CD4-positive, alpha-beta T cell treated with Interleukin-17A for 1 hour (primary cell): Measurements from ENCODE around the gene HOXC5.

Experiments used
- DNase-seq: peaks from one replicate; pipeline ENCODE4 v3.0.0-alpha.2; 2020

The HOXC5 gene

DNA sequence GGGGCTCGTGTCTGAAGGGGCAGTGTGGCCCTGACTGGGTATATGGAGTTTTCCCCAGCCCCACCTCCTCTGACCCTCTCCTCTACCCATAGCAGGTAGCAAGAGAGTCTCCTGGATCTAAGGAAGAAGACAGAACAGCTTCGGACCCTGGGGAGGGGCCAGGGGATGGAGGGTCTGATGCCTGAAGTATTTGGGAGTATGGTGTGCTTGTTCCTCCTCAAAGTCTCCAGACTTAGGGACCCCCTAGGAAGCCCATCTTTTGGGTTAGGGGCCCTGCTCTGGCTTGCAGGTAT is 24.6 kb upstream of the HOXC5 start:
- no peak for DNase-seq

DNA sequence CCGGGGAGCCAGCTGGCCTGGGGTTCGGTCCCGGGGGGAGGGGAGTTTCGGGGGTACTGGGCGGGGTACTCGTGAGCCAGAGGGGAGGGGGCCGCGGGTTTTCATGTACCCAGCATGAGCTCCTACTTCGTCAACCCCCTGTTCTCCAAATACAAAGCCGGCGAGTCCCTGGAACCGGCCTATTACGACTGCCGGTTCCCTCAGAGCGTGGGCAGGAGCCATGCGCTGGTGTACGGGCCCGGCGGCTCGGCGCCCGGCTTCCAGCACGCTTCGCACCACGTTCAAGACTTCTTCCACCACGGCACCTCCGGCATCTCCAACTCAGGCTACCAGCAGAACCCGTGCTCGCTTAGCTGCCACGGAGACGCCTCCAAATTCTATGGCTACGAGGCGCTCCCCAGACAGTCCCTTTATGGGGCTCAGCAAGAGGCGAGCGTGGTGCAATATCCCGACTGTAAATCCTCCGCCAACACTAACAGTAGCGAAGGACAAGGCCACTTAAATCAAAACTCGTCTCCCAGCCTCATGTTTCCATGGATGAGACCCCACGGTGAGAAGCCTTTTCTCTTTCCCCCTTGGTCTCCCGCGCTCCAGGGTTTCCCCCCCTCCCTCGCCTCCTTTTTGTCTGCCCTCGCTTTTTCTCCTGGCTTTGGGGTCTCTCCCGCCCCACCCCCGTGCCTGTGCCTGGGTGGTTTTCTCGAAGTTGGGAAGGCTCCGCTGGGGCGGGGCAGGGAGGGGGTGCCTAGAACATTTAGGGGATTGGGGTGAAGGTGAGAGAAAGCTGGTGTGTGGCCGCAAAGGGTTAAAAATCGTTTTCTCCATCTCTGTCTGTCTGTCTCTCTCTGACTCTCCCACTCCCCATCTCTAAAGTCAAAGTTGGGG is 23.4 kb upstream of the HOXC5 start:
- DNase-seq, result no peak

DNA sequence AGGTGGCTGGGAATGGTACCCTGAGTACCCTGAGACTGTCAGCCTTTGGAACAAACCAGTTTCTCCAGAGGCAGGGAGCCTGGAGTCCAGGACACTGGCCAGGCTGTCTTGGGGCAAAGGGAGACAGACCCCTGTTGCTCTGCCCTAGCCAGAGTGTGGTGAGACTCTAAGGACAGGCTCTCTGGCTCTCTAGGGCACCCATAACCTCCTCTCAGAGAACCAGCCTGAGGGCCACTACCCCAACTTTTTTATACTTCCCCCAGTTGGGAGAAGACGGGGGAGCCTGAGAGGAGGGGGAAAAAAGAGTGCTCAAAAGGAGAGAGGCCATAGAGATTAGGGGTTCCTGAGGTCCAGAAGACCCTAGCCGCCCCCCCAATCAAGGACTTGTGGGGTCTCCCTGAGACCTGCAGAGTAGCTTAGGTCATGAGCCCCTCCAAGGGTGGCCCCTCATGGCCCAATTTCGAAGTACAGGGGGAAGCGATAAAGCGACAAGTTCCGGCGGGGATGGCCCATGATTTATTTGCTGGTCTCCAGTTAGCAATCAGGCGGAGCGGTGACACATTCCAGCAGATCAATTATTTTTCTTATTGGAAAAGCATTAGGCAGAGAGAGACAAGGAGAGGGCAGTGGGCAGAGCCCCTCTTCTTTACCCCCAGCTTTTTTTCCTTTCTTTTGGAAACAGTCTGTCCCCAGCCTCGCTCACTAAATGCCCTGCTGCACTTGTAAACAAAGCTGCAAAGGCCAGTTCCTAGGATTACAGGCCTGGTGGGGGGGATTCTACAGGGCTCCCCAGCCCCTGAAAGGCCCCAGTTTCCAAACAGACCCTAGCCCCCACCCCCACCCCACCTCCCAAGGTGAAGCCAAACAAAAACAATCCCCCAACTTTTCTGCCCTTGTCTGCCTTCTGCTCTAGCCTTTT is 22.5 kb upstream of the HOXC5 start:
- DNase-seq, result no peak

DNA sequence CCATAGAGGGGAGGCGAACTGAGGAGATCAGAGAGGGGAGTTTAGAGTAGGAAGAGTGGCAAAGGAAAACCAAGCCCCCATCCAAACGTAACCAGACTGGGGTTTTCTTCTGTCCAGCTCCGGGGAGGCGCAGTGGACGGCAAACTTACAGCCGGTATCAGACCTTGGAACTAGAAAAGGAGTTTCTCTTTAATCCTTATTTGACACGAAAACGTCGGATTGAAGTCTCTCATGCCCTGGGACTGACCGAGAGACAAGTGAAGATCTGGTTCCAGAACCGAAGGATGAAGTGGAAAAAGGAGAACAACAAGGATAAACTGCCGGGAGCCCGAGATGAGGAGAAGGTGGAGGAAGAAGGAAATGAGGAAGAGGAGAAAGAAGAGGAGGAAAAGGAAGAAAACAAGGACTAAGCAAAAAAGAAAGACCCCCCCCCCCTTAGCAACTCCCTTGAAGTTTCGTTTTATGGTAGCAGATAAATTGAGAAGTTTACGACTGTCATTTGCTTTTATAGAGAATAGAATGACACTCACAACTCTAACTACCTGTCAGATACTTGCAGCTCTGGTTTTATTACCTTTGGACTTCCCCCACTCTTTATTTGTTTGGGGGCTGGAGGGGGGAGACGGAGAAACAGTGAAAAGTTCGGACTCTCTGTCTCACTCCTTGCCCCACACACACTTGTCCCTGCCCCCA is 21.7 kb upstream of the HOXC5 start:
- DNase-seq, result no peak

DNA sequence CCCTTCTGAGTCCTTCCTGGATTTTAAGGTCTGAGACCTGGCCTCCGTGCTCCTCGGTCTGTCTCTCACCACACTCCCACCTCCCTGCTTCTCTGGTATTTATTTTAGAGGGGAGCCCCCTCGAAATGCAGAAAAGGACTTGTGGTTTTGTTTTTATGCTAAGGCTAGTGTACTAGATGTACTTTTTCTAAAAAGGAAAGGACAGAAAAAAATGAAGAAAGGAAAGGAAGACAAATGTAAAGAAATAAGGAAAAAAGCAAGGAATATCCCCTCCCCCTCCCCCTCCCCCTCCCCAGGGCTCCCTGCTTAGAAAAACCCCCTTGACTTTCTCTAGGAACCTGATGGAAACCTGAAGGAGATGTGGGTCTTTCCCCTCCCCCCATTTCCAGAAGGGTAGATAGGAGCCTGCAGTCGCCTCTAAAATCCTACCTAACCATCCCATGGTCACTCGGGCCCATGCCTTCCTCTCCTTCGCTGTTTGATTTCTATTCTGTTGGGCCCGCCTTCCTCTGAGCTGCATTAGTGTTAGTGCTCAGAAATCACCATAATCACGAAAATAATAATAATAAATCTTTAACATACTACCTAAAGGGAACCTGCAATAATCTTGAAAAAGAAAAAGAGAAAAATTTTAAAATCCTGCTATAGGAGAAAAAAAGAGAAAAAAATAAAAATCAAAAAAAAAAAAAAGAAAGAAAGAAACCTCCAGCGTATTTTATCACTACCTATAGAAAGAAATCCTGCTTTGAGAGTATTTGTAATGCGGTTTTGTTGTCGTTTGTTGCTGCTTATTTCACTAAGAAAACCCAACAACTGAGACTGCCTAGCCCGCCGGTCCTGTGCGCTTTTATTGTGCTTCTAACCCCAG is 21.0 kb upstream of the HOXC5 start:
- DNase-seq, result no peak

DNA sequence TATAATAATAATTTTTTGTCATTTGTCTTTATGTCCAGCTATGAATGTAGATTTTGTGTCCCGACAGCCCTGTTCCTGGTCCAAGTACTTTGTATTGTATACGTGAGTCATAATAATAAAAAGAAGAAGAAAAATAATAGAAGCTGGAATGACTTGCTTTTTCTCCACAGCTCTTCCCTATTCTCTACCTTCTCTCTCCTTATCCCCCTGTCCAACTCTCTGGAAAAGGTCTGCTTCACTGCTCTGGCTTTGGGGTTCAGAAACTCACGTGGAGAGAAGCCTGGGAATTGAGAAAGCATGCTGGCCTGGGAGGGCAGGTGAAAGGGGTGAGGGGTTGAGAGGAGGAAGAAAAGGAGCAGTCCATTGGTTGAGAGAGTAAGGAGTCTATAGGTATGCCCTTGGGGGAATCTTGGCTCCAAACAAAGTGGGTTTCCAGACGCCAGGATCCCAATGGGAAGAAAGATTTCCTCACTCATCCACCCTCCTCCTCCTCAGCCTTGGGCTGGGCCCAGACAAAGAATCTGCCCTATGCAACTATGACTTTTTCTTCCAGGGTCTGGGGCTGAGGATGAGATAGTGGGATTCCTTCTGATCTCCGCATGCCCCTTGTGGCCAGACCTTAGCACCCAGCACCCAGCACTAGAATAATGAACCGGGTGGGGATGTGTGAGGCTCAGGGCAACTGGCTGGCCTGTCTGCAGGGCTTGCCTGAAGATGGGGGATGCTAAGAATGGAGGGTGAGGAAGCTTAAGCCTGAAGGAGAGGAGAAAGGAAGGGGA is 20.0 kb upstream of the HOXC5 start:
- no peak for DNase-seq

DNA sequence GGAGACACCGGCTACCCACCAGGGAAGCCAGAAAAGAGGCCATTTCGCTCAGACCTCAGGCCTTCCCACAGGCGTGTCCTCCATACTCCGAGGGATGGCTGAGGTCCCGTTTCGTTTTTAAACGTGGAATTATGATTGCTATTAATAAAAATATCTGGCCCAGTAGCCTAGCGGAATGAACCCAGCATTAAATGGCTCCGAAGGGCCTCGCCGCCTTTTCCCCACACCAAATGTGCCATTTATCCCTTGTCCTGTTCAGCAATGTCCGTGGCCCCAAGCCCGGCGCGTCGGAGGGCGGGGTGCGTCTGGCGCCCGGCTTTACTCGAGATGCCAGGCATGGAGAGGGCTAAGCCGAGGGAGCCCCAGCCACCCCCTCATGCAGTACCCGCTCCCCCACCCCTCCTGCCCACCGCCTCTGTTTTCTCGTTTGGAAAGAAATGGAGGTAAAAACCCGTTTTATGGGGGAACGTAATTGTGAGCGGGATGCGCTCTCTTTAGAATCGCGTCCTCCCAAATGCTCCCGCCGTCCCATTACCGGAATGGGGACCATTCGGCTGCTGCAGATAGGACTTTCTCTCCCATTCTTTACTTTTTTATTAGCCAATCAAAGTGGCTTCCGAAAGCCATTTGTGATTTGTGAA is 18.4 kb upstream of the HOXC5 start:
- no peak for DNase-seq

DNA sequence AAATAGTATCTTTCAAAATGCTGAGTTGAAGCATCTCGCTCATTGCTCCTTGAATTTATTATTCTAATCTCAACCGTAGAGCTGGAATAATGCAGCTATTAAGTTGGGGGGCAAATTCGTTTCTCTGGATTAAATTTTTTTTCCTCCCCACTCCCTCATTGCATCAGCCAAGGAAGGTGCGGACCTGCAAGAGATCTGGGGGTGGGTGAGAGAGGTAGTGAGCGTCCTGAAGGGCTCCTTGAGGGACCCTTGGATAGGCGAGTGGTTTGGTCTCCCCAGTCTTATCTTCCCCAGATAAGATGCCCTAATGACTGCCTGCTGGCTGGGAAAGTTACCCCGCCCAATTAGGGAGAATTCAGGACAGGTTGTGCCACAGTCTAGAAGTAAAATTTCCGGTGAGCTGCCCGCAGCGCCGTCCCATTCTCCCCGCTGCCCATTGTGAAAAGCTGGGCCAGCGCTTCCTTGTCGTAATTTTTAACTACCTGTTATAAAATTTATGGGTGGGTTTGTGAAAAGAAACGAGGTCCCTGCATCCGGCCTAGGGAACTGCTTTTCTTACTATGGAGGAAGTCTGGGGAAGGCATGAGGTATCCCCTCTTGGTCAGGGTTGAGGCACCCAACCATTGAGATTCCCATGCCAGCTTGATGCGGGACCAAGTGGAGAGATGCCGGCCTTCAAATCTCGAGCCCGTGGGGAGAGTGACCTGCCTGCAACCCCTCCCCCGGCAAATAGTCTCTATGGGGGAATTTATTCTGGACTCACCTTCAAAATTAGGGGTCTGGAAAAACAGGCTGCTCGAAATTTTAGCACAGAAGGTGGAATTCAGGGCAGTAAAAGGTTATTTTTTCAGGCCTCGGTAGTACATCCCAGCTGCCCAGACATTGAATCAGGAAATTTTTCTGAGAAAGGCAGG is 17.6 kb upstream of the HOXC5 start:
- no peak for DNase-seq

DNA sequence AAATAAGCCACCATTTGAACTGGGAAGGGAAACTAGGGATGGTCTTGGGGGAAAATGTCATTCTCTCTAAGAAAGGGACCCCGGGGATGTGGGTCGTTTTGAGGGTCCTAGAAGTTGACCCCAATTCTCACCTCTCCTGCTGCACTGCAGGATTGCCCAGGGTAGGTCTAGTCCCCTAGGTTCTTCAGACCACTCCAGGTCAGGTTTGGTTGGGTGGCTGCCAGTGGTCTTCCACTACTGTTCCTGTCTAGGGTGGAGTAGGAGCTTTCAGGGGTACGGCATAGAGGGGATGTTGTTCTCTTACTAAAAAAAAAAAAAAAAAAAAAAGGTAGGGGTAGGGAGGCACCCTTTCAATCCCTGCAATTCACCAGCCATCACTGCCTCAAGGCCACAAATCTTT is 16.8 kb upstream of the HOXC5 start:
- no peak for DNase-seq

DNA sequence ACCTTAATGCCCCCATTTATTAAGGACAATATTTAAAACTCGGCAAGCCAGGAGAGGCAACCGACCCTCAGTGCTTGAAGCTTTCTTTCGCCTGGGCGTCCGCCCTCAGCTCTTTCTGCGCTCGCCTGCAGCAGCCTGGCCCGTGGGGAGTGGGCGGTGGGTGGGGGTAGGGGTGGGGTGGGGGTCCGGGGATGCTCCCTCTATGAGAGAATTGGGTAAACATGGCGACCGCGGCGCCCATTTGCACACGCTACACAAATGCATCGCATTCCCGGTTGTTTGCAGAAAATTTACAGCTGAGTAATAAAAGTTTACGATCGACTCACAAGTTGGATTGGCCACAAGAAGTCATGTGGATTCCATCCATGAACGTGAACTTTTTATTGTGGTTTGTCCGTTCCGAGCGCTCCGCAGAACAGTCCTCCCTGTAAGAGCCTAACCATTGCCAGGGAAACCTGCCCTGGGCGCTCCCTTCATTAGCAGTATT is 16.3 kb upstream of the HOXC5 start:
- DNase-seq, result no peak

DNA sequence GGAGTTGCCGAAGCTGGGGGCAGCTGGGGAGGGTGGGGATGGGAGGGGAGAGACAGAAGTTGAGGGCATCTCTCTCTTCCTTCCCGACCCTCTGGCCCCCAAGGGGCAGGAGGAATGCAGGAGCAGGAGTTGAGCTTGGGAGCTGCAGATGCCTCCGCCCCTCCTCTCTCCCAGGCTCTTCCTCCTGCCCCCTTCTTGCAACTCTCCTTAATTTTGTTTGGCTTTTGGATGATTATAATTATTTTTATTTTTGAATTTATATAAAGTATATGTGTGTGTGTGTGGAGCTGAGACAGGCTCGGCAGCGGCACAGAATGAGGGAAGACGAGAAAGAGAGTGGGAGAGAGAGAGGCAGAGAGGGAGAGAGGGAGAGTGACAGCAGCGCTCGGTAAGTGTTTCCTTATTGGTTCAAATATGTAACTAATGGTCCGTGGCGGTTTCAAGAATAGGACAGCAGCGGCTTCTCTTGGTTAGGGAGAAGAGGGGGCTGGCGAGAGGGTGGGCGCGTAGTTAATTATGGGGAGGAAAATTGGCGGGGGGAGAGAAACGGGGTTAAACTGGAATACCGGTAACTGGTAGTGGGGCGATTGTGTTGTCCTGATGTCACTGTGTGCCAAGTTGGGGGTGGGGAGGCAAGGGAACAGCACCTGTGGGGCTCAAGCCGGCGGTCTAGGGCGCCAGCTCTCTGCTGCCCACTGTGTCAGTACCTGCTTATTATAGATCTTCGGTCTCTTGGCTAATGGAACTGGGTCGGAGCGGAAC is 15.6 kb upstream of the HOXC5 start:
- DNase-seq, result no peak

DNA sequence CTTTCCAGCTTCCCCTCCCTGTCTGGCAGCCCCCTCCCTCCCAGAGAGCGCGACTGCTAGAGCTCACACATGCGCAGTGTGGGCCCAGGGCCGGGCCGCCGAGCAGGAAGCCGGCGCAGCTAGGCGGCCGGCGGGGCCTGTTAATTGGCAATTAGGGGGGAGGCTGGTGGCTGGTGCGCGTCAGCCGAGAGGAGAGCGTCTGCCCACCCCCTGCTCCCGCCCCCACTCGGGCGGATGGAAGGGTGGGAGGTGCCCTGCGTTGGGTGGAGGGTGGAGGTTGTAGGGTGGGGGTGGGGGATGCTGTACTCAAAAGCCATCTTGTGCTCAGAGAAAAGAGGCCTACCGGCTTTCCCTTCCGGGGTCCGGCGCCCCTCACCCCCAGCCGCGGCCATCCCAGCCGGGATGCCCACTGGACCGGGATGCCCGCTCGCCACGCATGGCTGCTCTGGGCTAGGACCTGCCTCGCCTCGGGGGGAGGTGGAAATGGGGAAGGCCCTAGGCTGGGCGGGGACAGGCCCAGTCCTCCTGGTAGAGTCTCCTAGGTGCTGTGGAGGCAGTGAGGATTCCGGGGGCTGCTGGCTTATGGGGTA is 14.9 kb upstream of the HOXC5 start:
- DNase-seq, result peak; percentile 83

DNA sequence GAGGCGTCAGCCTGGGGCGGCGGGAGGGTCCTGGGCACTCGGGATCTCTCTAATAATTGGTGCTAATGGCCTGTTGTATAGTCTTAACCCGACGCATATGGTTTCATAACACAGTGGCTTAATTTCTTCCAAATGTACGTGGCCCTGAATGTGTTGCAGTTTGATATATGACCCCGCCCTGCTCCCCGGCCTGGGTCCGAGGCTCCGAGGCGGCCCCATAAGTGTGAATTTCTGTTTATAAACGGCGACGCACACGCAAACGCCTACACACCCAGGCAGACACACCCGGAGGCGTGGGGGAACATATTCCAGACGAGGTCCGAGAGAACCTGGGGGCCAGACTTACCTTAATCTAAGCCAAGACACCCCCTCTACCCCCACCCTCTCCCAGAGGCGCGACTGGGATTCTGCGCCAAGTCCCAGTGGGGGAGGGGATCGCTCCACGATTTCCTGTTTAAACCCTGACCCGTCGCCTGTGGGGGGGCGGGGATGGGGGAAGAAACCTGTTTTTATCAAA is 14.3 kb upstream of the HOXC5 start:
- DNase-seq, result no peak

DNA sequence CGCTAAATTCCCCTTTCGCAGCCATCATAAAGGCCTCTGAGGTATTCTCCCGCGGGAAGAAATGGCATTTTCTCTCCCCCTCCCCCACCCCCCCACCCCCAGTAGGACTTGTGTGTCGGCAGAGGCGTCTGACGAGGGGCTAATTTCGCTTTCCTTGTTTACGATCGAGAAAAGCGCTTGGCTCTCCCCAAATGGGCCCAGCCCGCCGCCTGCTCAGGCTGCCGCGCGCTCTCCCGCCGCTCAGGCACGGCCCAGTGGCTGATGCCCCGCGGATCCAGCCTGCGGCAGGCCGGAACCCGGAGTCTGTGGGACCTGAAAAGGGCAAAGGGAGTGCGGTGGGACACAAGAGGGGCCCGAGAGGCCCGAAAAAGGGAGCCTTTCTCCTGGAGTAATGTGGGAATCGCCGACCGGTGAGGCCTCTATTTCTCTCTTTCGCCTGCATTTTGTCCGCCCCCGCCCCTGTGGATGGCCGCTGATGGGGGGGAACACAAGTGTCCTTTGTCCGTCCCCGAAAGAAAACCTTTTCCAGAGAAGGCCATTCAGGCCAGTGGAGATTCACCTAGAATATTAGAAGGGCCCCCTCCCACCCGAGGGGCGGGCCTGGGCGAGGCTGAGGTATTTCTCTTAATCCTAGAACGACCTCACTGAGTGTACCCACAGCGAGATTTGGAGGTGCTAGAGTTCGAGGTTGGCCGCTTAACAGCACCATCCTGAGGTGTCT is 13.6 kb upstream of the HOXC5 start:
- no peak for DNase-seq

DNA sequence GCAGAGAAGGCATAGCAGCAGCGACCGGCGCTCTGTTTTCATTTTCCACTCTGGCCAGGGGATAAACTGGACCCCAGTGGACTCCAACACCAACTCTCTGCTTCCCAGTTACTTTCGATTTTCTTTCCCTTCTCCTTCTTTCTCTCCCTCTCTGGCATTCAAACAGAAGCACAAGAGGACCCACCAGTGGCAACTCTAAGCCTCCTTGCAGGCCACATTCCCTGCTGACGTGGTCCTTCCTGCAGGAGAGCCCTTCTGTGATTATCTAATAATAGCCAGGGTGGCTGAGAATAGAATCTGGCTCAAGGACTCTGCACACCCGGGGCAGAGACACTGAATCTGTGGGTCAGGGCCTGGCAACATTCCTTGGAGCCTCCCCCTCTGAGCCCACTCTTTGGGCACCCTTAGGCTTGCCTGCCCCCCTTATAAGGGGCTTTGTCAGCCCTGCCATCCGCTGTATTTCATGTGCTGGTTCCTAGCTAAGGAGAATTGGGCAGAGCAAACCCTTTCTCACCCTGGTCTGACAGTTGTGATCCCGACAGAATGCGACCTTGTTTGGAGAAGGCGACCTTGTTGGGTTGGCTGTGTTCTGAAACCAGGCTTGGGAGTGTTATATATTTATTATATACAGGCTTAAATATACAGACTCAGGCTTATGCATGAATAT is 12.8 kb upstream of the HOXC5 start:
- DNase-seq, result no peak

DNA sequence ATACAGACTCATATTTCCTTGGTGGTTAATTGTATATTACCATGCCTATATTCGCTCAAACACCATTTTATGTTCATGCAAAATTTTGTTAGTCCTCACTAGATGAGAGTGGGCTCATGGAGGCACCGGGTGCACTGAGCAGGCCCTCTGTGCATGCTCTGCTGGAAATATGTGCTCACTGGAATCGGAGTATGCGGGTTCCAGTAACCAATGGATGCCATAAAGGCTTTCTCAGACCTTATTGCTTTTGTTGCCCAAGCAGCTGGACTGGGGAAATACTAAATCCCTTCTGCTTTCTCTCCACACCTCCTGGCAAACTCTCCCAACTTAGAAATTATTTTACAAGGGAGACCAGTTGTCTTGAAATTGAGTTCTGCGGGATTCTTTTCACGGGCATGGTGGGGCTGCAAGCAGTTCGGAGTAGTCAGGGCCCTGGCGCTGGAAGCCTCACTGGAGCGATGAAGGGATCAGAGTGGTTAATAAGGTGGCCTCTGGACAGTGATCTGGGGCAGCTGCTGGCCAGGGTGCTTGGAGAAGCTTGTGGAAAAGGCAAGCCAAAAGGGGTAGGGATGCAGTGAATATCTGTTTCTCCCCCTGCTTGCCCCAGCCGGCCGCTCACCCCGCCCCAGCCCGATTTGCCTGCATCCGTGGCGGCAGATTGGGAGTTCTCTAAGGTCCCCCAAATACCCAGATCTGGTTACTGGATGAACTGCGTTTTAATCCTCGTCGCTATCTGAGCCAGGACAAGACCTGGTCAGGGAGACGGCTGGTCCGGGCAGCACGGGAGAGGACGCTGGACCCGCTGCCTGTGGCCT is 12.1 kb upstream of the HOXC5 start:
- DNase-seq, result no peak
